Stomach (tissue), 19 donors: ENCODE data around the gene RLF. TPM values are rescaled to one million over a fixed set of nuclear protein-coding genes. Genes with fewer than 3 reads are reported as not detected.

Experiments used
- DNase-seq, 2 donors: peaks; one replicate each; pipeline versions ENCODE4 v3.0.0 to v3.0.0-alpha.2; 2013 to 2019
- H3K27ac ChIP-seq, 5 donors: fragments of 200-600 bp in 4 of 5; sonication (generic) in 4 of 5; one replicate each; pipeline ENCODE4 v1.5.1; 2013 to 2019; ENCODE audit warnings: mild to moderate bottlenecking in 1 of 5, moderate library complexity in 1 of 5
- H3K27me3 ChIP-seq, 3 donors: fragments of 200-600 bp; sonication (generic); one replicate each; pipeline ENCODE4 v1.5.1; 2017 to 2019; ENCODE audit warnings: mixed run types in 1 of 3
- H3K36me3 ChIP-seq, 4 donors: fragments of 200-600 bp; sonication (generic); 1 replicate in 3 of 4; 2 replicates in 1 of 4; pipeline ENCODE4 v1.5.1; 2016 to 2019
- H3K4me1 ChIP-seq, 4 donors: fragments of 200-600 bp; sonication (generic); one replicate each; pipeline ENCODE4 v1.5.1; 2016 to 2019
- H3K4me3 ChIP-seq, 4 donors: fragments of 200-600 bp; sonication (generic) in 3 of 4; one replicate each; pipeline ENCODE4 v1.5.1; 2016 to 2019; ENCODE audit warnings: mild to moderate bottlenecking in 1 of 4
- H3K9me3 ChIP-seq, 4 donors: fragments of 200-600 bp; sonication (generic); one replicate each; pipeline ENCODE4 v1.5.1; 2016 to 2019
- CTCF ChIP-seq, 7 experiments: fragments of 450-650 bp in 4 of 7; fragments of 200-600 bp in 3 of 7; sonication (generic) in 3 of 7; IDR thresholded peaks; one replicate each; pipeline ENCODE4 v1.5.1; 2016 to 2019; ENCODE audit warnings: antibody characterized with exemption in 7 of 7, control low read depth in 2 of 7, mild to moderate bottlenecking in 1 of 7
- EP300 ChIP-seq: sonication (generic); formaldehyde crosslinking; IDR thresholded peaks from one replicate; pipeline ENCODE4 v1.6.1; 2017; ENCODE audit warnings: antibody characterized with exemption
- POLR2A ChIP-seq, 4 donors: fragments of 450-650 bp; IDR thresholded peaks; one replicate each; pipeline ENCODE4 v1.6.1; 2016; ENCODE audit warnings: antibody characterized with exemption in 4 of 4, control low read depth in 2 of 4, mild to moderate bottlenecking in 1 of 4, moderate library complexity in 1 of 4
- POLR2AphosphoS5 ChIP-seq, 3 donors: sonication (generic); formaldehyde crosslinking; IDR thresholded peaks; one replicate each; pipeline ENCODE4 v1.6.1; 2016; ENCODE audit warnings: antibody characterized with exemption in 3 of 3
- WGBS, 5 donors: extraction: QIAGEN DNeasy Blood & Tissue Kit in 3 of 5; methylation state at CpG; one replicate each; pipeline versions ENCODE4 v1.1.5 to v1.1.7; 2013 to 2018; 5-methylcytosine and 5-hydroxymethylcytosine counted together
- intact Hi-C: fragments of 100-400 bp; cut with DNase I; formaldehyde crosslinking; loops from one replicate; pipeline ENCODE4 v1.15.1; 2023; ENCODE audit warnings: low total_unique reads
- long read RNA-seq, 10 donors: transcript quantifications; one replicate each; lab custom pipeline, GENCODE V29; 2026
- polyA plus RNA-seq, 3 donors: library from polyadenylated mRNA; stranded (reverse); fragments of 200-250 nt; gene quantifications; one replicate each; pipeline ENCODE4 v1.2.3, GENCODE V29; 2013
- total RNA-seq, 5 donors: library from RNA; depleted of rRNA; stranded (reverse); fragments of >200 nt; gene quantifications; one replicate each; pipeline versions ENCODE4 v1.1.0 to v1.2.3, GENCODE V29; 2014 to 2016
- donor health status: healthy with polysubstance abuse.
- donor health status: Bipolar disorder and iron deficiency.
- donor health status: healthy.

Gene RLF, protein sequence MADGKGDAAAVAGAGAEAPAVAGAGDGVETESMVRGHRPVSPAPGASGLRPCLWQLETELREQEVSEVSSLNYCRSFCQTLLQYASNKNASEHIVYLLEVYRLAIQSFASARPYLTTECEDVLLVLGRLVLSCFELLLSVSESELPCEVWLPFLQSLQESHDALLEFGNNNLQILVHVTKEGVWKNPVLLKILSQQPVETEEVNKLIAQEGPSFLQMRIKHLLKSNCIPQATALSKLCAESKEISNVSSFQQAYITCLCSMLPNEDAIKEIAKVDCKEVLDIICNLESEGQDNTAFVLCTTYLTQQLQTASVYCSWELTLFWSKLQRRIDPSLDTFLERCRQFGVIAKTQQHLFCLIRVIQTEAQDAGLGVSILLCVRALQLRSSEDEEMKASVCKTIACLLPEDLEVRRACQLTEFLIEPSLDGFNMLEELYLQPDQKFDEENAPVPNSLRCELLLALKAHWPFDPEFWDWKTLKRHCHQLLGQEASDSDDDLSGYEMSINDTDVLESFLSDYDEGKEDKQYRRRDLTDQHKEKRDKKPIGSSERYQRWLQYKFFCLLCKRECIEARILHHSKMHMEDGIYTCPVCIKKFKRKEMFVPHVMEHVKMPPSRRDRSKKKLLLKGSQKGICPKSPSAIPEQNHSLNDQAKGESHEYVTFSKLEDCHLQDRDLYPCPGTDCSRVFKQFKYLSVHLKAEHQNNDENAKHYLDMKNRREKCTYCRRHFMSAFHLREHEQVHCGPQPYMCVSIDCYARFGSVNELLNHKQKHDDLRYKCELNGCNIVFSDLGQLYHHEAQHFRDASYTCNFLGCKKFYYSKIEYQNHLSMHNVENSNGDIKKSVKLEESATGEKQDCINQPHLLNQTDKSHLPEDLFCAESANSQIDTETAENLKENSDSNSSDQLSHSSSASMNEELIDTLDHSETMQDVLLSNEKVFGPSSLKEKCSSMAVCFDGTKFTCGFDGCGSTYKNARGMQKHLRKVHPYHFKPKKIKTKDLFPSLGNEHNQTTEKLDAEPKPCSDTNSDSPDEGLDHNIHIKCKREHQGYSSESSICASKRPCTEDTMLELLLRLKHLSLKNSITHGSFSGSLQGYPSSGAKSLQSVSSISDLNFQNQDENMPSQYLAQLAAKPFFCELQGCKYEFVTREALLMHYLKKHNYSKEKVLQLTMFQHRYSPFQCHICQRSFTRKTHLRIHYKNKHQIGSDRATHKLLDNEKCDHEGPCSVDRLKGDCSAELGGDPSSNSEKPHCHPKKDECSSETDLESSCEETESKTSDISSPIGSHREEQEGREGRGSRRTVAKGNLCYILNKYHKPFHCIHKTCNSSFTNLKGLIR (N-terminal part only)
- total RNA-seq (10 to 100 TPM; 12.3 to 38.7 (median 20.1) TPM), polyA plus RNA-seq (1 to 10 TPM; 3.1 to 4.1 (median 3.8) TPM)
- long read RNA-seq, donor 1, full-length matches to known transcripts: 1 of 1 reads
- long read RNA-seq, donor 1, partial matches to known transcripts: 0 of 1 reads
- long read RNA-seq, donor 1, other reads (novel, unspliced or antisense): 0 of 1 reads
- long read RNA-seq, donor 2, full-length matches to known transcripts: 1 of 1 reads
- long read RNA-seq, donor 2, partial matches to known transcripts: 0 of 1 reads
- long read RNA-seq, donor 2, other reads (novel, unspliced or antisense): 0 of 1 reads
- long read RNA-seq, donor 3, full-length matches to known transcripts: 1 of 1 reads
- long read RNA-seq, donor 3, partial matches to known transcripts: 0 of 1 reads
- long read RNA-seq, donor 3, other reads (novel, unspliced or antisense): 0 of 1 reads
- long read RNA-seq, donor 4: 0 reads
- long read RNA-seq, donor 5, full-length matches to known transcripts: 3 of 3 reads
- long read RNA-seq, donor 5, partial matches to known transcripts: 0 of 3 reads
- long read RNA-seq, donor 5, other reads (novel, unspliced or antisense): 0 of 3 reads
- long read RNA-seq, donor 6: 0 reads
- long read RNA-seq, donor 7, full-length matches to known transcripts: 3 of 3 reads
- long read RNA-seq, donor 7, partial matches to known transcripts: 0 of 3 reads
- long read RNA-seq, donor 7, other reads (novel, unspliced or antisense): 0 of 3 reads
- long read RNA-seq, donor 8, full-length matches to known transcripts: 3 of 3 reads
- long read RNA-seq, donor 8, partial matches to known transcripts: 0 of 3 reads
- long read RNA-seq, donor 8, other reads (novel, unspliced or antisense): 0 of 3 reads
- long read RNA-seq, donor 9, full-length matches to known transcripts: 3 of 3 reads
- long read RNA-seq, donor 9, partial matches to known transcripts: 0 of 3 reads
- long read RNA-seq, donor 9, other reads (novel, unspliced or antisense): 0 of 3 reads
- long read RNA-seq, donor 10, full-length matches to known transcripts: 2 of 2 reads
- long read RNA-seq, donor 10, partial matches to known transcripts: 0 of 2 reads
- long read RNA-seq, donor 10, other reads (novel, unspliced or antisense): 0 of 2 reads

- Histone ChIP-seq H3K4me1 (peaks cover 25 to 49% (median 38%) of the 10 kb centered on the region in 4 donors), H3K9me3 (no peaks in the 10 kb centered on the region), H3K36me3 (no peaks in the 10 kb centered on the region), H3K27me3 (no peaks in the 10 kb centered on the region), H3K27ac (peak within 1 kb of the TSS; percentile 93 to 97 (median 95)), H3K4me3 (peak within 1 kb of the TSS; percentile 74 to 98 (median 96))
- peak in 2 of 4 donors; percentile 42 to 67 for TF ChIP-seq POLR2A (IDR thresholded peaks at IDR 0.05)
- peak; percentile 37 for TF ChIP-seq EP300
- TF ChIP-seq CTCF (IDR thresholded peaks at IDR 0.05): no peak
- TF ChIP-seq POLR2AphosphoS5 (IDR thresholded peaks at IDR 0.05): peak; percentile 88 to 97 (median 91)
- DNase-seq: peak; percentile 96 to 99
- whole genome bisulfite sequencing, 5 donors: 0 to 1% (median 0%) methylated on average over 41 to 62 of the region's 62 CpGs
- intact Hi-C loops: no loop called here
Measured at GRCh38 chr1:40161125-40161887, at the start of gene RLF. RLF (plus strand) TSS chr1:40161387; CDS start chr1:40161400, 13 bp downstream.

DNA sequence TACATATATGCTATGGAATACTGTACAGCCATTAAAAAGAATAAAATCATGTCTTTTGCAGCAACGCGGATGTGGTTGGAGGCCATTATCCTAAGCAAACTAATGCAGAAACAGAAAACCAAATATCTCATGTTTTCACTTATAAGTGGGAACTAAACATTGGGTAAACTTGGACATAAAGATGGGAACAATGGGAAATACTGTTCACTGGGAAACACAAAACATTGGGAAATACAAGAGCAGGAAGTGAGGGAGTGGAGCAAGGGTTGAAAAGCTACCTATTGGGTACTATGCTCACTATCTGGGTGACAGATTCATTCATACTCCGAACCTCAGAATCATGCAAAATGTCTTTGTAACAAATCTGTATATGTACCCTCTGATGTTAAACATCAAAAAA is 46.8 kb upstream of the RLF start:
- Histone ChIP-seq H3K27ac (no peak overlapping the region), H3K27me3 (peaks cover 0 to 7% (median 0%) of the 10 kb centered on the region in 3 donors), H3K9me3 (peaks cover 0 to 28% (median 23%) of the 10 kb centered on the region in 4 donors), H3K4me1 (no peaks in the 10 kb centered on the region), H3K4me3 (no peak overlapping the region), H3K36me3 (no peaks in the 10 kb centered on the region)
- intact Hi-C loops: no loop called here
- no peak for DNase-seq
- TF ChIP-seq POLR2AphosphoS5 (IDR thresholded peaks at IDR 0.05): no peak
- TF ChIP-seq CTCF (IDR thresholded peaks at IDR 0.05): no peak
- no peak for TF ChIP-seq EP300
- no peak for TF ChIP-seq POLR2A (IDR thresholded peaks at IDR 0.05)
- WGBS, 5 donors: 84 to 93% (median 86%) methylated on average over 3 of the region's 3 CpGs

DNA sequence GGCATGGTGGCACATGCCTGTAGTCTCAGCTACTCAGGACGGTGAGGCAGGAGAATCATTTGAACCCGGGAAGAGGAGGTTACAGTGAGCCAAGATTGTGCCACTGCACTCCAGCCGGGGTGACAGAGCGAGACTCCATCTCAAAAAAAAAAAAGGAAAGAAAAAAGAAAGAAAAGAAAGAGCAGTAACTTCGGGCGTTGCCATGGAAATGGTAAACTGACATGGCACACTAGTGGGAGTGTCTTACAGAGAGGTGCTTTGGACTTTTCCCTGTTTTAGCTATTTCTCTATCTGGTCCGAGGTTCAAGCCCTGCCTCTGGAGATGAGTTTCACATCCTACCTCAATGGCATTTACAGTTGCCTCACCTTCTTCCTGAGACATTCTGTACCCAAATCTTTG is 41.1 kb upstream of the RLF start:
- Histone ChIP-seq H3K9me3 (no peaks in the 10 kb centered on the region), H3K4me1 (no peaks in the 10 kb centered on the region), H3K36me3 (no peaks in the 10 kb centered on the region), H3K4me3 (no peak overlapping the region), H3K27me3 (peaks cover 0 to 11% (median 0%) of the 10 kb centered on the region in 3 donors), H3K27ac (no peak overlapping the region)
- intact Hi-C loops: no loop called here
- WGBS, 5 donors: 85 to 93% (median 87%) methylated on average over 7 of the region's 7 CpGs
- TF ChIP-seq POLR2AphosphoS5 (IDR thresholded peaks at IDR 0.05) (no peak), CTCF (IDR thresholded peaks at IDR 0.05) (no peak), EP300 (no peak), POLR2A (IDR thresholded peaks at IDR 0.05) (no peak)
- DNase-seq: no peak
